Peyer's patch (tissue), 4 donors: Measurements from ENCODE around the gene SYNE2. TPM values are rescaled to one million over a fixed set of nuclear protein-coding genes. Genes with fewer than 3 reads are reported as not detected.

Experiments used
- DNase-seq, 3 donors: peaks; one replicate each; pipeline ENCODE4 v3.0.0-alpha.2; 2017 to 2019
- H3K27ac ChIP-seq, 4 donors: fragments of 200-600 bp; sonication (generic); one replicate each; pipeline ENCODE4 v1.5.1; 2016 to 2019
- H3K27me3 ChIP-seq, 2 donors: fragments of 200-600 bp; sonication (generic); one replicate each; pipeline ENCODE4 v1.5.1; 2019
- H3K36me3 ChIP-seq, 3 donors: fragments of 200-600 bp; sonication (generic); one replicate each; pipeline ENCODE4 v1.5.1; 2016 to 2019
- H3K4me1 ChIP-seq, 4 donors: fragments of 200-600 bp; sonication (generic); one replicate each; pipeline ENCODE4 v1.5.1; 2016 to 2019
- H3K4me3 ChIP-seq, 4 donors: fragments of 200-600 bp; sonication (generic); 1 replicate in 3 of 4; 2 replicates in 1 of 4; pipeline ENCODE4 v1.5.1; 2016 to 2019; ENCODE audit warnings: mild to moderate bottlenecking in 1 of 4
- H3K9me3 ChIP-seq, 4 donors: fragments of 200-600 bp; sonication (generic); one replicate each; pipeline ENCODE4 v1.5.1; 2016 to 2019; ENCODE audit warnings: mild to moderate bottlenecking in 1 of 4
- CTCF ChIP-seq, 6 experiments: fragments of 450-650 bp in 4 of 6; fragments of 200-600 bp in 2 of 6; sonication (generic) in 1 of 6; IDR thresholded peaks; one replicate each; pipeline ENCODE4 v1.5.1; 2017 to 2019; ENCODE audit warnings: antibody characterized with exemption in 6 of 6, mild to moderate bottlenecking in 3 of 6, moderate library complexity in 1 of 6
- POLR2A ChIP-seq, 2 donors: fragments of 450-650 bp; IDR thresholded peaks; one replicate each; pipeline ENCODE4 v1.5.1; 2017; ENCODE audit warnings: antibody characterized with exemption in 2 of 2, mild to moderate bottlenecking in 2 of 2, moderate library complexity in 2 of 2
- total RNA-seq, 4 donors: library from RNA; depleted of rRNA; stranded (reverse); fragments of >200 nt; gene quantifications; one replicate each; pipeline ENCODE4 v1.1.0, GENCODE V29; 2016

SYNE2 gene
- total RNA-seq, 4 donors from 2014 or later = 106 to 243 (median 153) TPM

DNA sequence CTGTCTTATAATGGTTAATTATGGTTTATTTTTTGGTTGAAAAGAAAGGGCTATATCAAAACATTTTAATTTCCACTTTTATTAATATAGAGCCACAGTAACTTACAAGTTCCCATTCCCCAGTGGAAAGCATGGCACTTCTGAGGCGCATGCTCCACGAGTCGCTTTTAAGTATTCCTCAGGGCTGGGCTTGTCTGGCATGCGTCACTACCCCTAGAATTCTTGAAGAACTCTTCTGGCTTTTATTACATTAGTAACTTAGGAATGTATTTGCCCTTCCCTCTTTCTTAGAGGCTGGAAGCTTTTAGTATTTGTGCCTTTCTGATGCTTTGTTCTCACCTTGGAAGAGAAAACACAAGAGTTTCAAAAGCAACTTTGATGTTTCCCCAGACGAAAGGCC is 360.3 kb downstream of the SYNE2 start:
- Histone ChIP-seq H3K36me3 (peaks cover 0 to 95% (median 0%) of the 10 kb centered on the region in 3 donors), H3K27ac (no peak overlapping the region)

DNA sequence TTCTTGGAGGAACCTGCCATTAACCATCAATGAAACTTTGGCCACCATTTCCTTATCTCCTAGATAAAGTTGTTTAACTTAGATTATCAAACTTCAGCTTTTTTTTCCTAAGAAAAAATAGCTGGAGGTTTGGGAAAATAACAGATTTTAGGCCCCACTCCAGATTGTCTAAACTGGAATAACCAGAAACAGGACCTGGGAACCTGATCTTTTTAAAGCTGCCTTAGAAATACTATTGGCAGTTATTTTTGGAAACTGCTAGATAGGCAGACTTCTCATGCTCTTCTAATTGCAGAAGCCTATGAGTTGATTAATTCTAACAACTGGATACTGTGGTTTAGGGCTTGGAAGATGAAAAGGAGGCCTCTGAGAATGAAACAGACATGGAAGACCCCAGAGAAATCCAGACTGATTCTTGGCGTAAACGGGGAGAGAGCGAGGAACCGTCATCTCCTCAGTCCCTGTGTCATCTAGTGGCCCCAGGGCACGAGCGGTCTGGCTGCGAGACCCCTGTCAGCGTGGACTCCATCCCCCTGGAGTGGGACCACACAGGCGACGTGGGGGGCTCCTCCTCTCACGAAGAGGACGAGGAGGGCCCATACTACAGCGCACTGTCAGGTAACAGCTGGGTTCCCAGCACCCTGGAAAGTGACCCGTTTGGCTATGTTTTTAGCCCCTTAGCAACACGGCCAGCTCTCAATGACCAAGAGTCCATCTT is 361.2 kb downstream of the SYNE2 start:
- H3K36me3 ChIP-seq = peaks cover 0 to 96% (median 0%) of the 10 kb centered on the region in 3 donors
- TF ChIP-seq CTCF (IDR thresholded peaks at IDR 0.05) (no peak), POLR2A (IDR thresholded peaks at IDR 0.05) (no peak)
- no peaks in the 10 kb centered on the region for H3K9me3 ChIP-seq
- H3K4me3 ChIP-seq = no peak overlapping the region
- DNase-seq = peak in 1 of 3 donors; percentile 38
- peaks cover 0 to 15% (median 4%) of the 10 kb centered on the region in 4 donors for H3K4me1 ChIP-seq
- no peak overlapping the region for H3K27ac ChIP-seq
- H3K27me3 ChIP-seq = no peaks in the 10 kb centered on the region

More for the DNA sequence above, 360.3 kb downstream of the SYNE2 start:
- H3K9me3 ChIP-seq = no peaks in the 10 kb centered on the region
- peak in 1 of 3 donors; percentile 11 for DNase-seq
- H3K4me1 ChIP-seq = peaks cover 0 to 14% (median 4%) of the 10 kb centered on the region in 4 donors
- H3K27me3 ChIP-seq = no peaks in the 10 kb centered on the region
- TF ChIP-seq POLR2A (IDR thresholded peaks at IDR 0.05) = no peak
- no peak overlapping the region for H3K4me3 ChIP-seq

GRCh38 chr14:64215274-64215673 is 362.5 kb downstream of the SYNE2 start:
- no peaks in the 10 kb centered on the region for H3K9me3 ChIP-seq
- peaks cover 0 to 96% (median 0%) of the 10 kb centered on the region in 3 donors for H3K36me3 ChIP-seq
- TF ChIP-seq CTCF (IDR thresholded peaks at IDR 0.05) = no peak
- H3K4me1 ChIP-seq = peaks cover 0 to 12% (median 1%) of the 10 kb centered on the region in 4 donors
- H3K27me3 ChIP-seq = no peaks in the 10 kb centered on the region
- H3K27ac ChIP-seq = no peak overlapping the region
- no peak overlapping the region for H3K4me3 ChIP-seq
- peak in 1 of 3 donors; percentile 31 for DNase-seq

GRCh38 chr14:64215978-64216377 is 363.2 kb downstream of the SYNE2 start:
- Histone ChIP-seq H3K4me1 (peaks cover 0 to 12% (median 1%) of the 10 kb centered on the region in 4 donors), H3K27ac (no peak overlapping the region), H3K4me3 (no peak overlapping the region), H3K9me3 (no peaks in the 10 kb centered on the region), H3K36me3 (peaks cover 0 to 96% (median 0%) of the 10 kb centered on the region in 3 donors), H3K27me3 (no peaks in the 10 kb centered on the region)
- TF ChIP-seq CTCF (IDR thresholded peaks at IDR 0.05) = no peak
- no peak for TF ChIP-seq POLR2A (IDR thresholded peaks at IDR 0.05)
- DNase-seq = peak in 1 of 3 donors; percentile 30

DNA sequence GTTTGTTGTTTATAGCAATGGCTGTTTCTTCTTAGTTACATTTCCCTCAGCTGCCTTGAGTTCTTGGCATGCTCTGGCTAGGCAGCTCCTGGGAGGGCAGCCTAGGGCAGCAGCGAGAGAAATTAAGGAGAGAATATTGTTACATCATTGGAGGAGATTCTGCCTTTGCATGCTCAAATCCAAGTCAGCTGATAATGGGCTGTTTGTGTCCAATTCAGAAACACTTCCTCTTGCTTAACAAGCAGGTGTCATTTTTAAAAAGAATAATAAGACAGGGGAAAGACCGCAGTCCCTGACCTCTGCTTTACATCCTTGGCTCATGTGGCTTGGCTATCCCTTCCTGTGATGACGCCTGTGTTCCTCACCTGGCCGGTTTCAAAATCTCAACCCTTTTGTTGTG is 364.5 kb downstream of the SYNE2 start:
- Histone ChIP-seq H3K4me1 (peaks cover 0 to 12% (median 1%) of the 10 kb centered on the region in 4 donors), H3K9me3 (no peaks in the 10 kb centered on the region), H3K36me3 (peaks cover 0 to 97% (median 0%) of the 10 kb centered on the region in 3 donors), H3K4me3 (no peak overlapping the region), H3K27ac (peak overlapping the region in 1 of 4 donors; percentile 19), H3K27me3 (no peaks in the 10 kb centered on the region)
- peak in 2 of 3 donors; percentile 58 to 68 for DNase-seq
- TF ChIP-seq CTCF (IDR thresholded peaks at IDR 0.05) (no peak), POLR2A (IDR thresholded peaks at IDR 0.05) (no peak)

DNA sequence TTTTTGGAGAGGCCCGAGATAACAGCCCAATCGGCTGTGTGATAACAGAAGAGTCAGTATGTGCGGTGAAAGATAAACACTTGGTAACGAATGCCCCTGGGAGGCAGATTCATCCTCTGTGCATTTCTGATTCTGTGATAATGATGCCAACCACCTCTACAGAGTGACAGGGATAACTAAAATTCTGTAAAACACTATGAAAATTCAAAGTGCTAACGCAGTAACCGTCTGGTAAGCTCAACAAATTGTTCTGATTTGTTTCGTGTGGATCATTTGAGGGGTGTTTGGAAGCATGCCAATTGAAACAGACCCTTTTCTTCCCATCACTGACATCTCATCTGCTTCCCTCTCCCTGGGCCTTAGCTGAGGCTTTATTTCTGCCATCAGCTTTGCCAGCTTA is 365.0 kb downstream of the SYNE2 start:
- H3K27me3 ChIP-seq = no peaks in the 10 kb centered on the region
- peaks cover 0 to 97% (median 0%) of the 10 kb centered on the region in 3 donors for H3K36me3 ChIP-seq
- H3K4me3 ChIP-seq = no peak overlapping the region
- peaks cover 0 to 12% (median 1%) of the 10 kb centered on the region in 4 donors for H3K4me1 ChIP-seq
- no peak overlapping the region for H3K27ac ChIP-seq
- no peaks in the 10 kb centered on the region for H3K9me3 ChIP-seq
- DNase-seq = no peak
- TF ChIP-seq CTCF (IDR thresholded peaks at IDR 0.05) (no peak), POLR2A (IDR thresholded peaks at IDR 0.05) (no peak)
